ENCODE measurements around the gene TNIK. TPM values are rescaled to one million over a fixed set of nuclear protein-coding genes. Genes with fewer than 3 reads are reported as not detected.

Gene TNIK
- polyA plus RNA-seq, 1 donor from 2014 or later = 19.3 TPM

- H3K9ac ChIP-seq (ENCODE audit: low read length) = no peak overlapping the region
- H3K79me2 ChIP-seq (replicated peaks; ENCODE audit: insufficient read depth, low read length) = no peaks in the 10 kb centered on the region
- no peaks in the 10 kb centered on the region for H3K9me2 ChIP-seq (ENCODE audit: insufficient read depth, low read length)
- no peak overlapping the region for H2AFZ ChIP-seq (ENCODE audit: low read depth, low read length)
- H3K27ac ChIP-seq (ENCODE audit: low read length) = no peak overlapping the region
- H3K27me3 ChIP-seq (ENCODE audit: insufficient read depth, low read depth, low read length) = no peaks in the 10 kb centered on the region
- no peaks in the 10 kb centered on the region for H4K20me1 ChIP-seq (ENCODE audit: insufficient read depth)
- TF ChIP-seq CTCF (IDR thresholded peaks at IDR 0.05; ENCODE audit: poor library complexity, severe bottlenecking) (no peak), EZH2 (IDR thresholded peaks at IDR 0.05; ENCODE audit: borderline replicate concordance, insufficient read depth, low read length, poor library complexity, severe bottlenecking) (no peak), SMC3 (conservative IDR thresholded peaks at IDR 0.05; ENCODE audit: poor library complexity) (no peak), POLR2AphosphoS5 (IDR thresholded peaks at IDR 0.05) (no peak)
- no peaks in the 10 kb centered on the region for H3K36me3 ChIP-seq (ENCODE audit: insufficient read depth, low read length)
- no peaks in the 10 kb centered on the region for H3F3A ChIP-seq (ENCODE audit: insufficient read depth, low read length, poor library complexity, severe bottlenecking)
- H3K9me3 ChIP-seq (ENCODE audit: low read length) = no peaks in the 10 kb centered on the region
- no peak overlapping the region for H3K4me3 ChIP-seq (ENCODE audit: low read length)
- H3K4me2 ChIP-seq (ENCODE audit: low read length) = no peak overlapping the region
These were observed 199.7 kb downstream of the TNIK start for GRCh38 chr3:171260466-171260865.

- H3K27ac ChIP-seq (ENCODE audit: low read length) = no peak overlapping the region
- no peaks in the 10 kb centered on the region for H3K79me2 ChIP-seq (replicated peaks; ENCODE audit: insufficient read depth, low read length)
- no peaks in the 10 kb centered on the region for H3K27me3 ChIP-seq (ENCODE audit: insufficient read depth, low read depth, low read length)
- no peak overlapping the region for H2AFZ ChIP-seq (ENCODE audit: low read depth, low read length)
- no peaks in the 10 kb centered on the region for H3K9me2 ChIP-seq (ENCODE audit: insufficient read depth, low read length)
- H3F3A ChIP-seq (ENCODE audit: insufficient read depth, low read length, poor library complexity, severe bottlenecking) = no peaks in the 10 kb centered on the region
- H3K9ac ChIP-seq (ENCODE audit: low read length) = no peak overlapping the region
- no peak overlapping the region for H3K4me3 ChIP-seq (ENCODE audit: low read length)
- H3K4me2 ChIP-seq (ENCODE audit: low read length) = no peak overlapping the region
- no peaks in the 10 kb centered on the region for H4K20me1 ChIP-seq (ENCODE audit: insufficient read depth)
- TF ChIP-seq TAF1 (IDR thresholded peaks at IDR 0.05; ENCODE audit: low read depth) (no peak), REST (IDR thresholded peaks at IDR 0.05; ENCODE audit: borderline replicate concordance) (no peak), POLR2AphosphoS5 (IDR thresholded peaks at IDR 0.05) (no peak), EZH2 (IDR thresholded peaks at IDR 0.05; ENCODE audit: borderline replicate concordance, insufficient read depth, low read length, poor library complexity, severe bottlenecking) (no peak), MXI1 (conservative IDR thresholded peaks at IDR 0.05; ENCODE audit: poor library complexity, severe bottlenecking) (no peak), CTCF (IDR thresholded peaks at IDR 0.05; ENCODE audit: poor library complexity, severe bottlenecking) (no peak), EP300 (conservative IDR thresholded peaks at IDR 0.05; ENCODE audit: poor library complexity, severe bottlenecking) (no peak), SMC3 (conservative IDR thresholded peaks at IDR 0.05; ENCODE audit: poor library complexity) (no peak), RAD21 (conservative IDR thresholded peaks at IDR 0.05) (no peak)
- H3K36me3 ChIP-seq (ENCODE audit: insufficient read depth, low read length) = no peaks in the 10 kb centered on the region
- H3K9me3 ChIP-seq (ENCODE audit: low read length) = no peaks in the 10 kb centered on the region
These were observed 201.9 kb downstream of the TNIK start for GRCh38 chr3:171258316-171258715.
